IMR-90 (cell line): Measurements from ENCODE around the gene NFYB. TPM values are rescaled to one million over a fixed set of nuclear protein-coding genes. Genes with fewer than 3 reads are reported as not detected.

Experiments
- ATAC-seq: fragments of 200-7000 bp; cut with Tn5 transposase; 2 replicates; pipeline ENCODE4 v1.9.1; 2020; ENCODE audit warnings: low read depth, mild to moderate bottlenecking, moderate library complexity
- BruUV-seq: library from RNA; stranded (reverse); fragments of 400-500 nt; replicated peaks from 2 replicates; lab custom pipeline; 2021; lab: Mats Ljungman, UMichigan
- CTCF ChIA-PET: fragments of 300-600 bp; formaldehyde crosslinking; extraction: SDS; loops from one replicate; lab custom pipeline; 2021; ENCODE audit warnings: antibody characterized with exemption; lab: Yijun Ruan, JAX
- POLR2A ChIA-PET: fragments of 300-600 bp; sonication (Branson Sonifier 250); formaldehyde crosslinking; loops from one replicate; lab custom pipeline; 2022; ENCODE audit warnings: antibody characterized with exemption; ENCODE audit not compliant: unreplicated experiment; lab: Charles Lee
- DNase-seq: peaks from one replicate; pipeline ENCODE4 v3.0.0; 2013
- H2AFZ ChIP-seq: replicated peaks from 2 replicates; pipeline ENCODE3; 2013; ENCODE audit warnings: low read length, mild to moderate bottlenecking; ENCODE audit not compliant: poor library complexity
- H2AK5ac ChIP-seq: 2 replicates; pipeline ENCODE4 v1.6.1; 2013; ENCODE audit warnings: low read depth, low read length, inconsistent platforms
- H2AK9ac ChIP-seq: replicated peaks from 2 replicates; pipeline ENCODE3; 2013; ENCODE audit warnings: mild to moderate bottlenecking, low read depth, low read length, moderate library complexity; ENCODE audit not compliant: poor library complexity
- H2BK120ac ChIP-seq: 2 replicates; pipeline ENCODE4 v1.6.1; 2013; ENCODE audit warnings: low read depth, low read length, inconsistent platforms
- H2BK15ac ChIP-seq: 3 replicates; pipeline ENCODE4 v1.6.1; 2013; ENCODE audit warnings: low read depth, low read length, inconsistent platforms
- H2BK20ac ChIP-seq: 2 replicates; pipeline ENCODE4 v1.6.1; 2013; ENCODE audit warnings: low read depth, mild to moderate bottlenecking, inconsistent platforms, low read length, moderate library complexity
- H2BK5ac ChIP-seq: 2 replicates; pipeline ENCODE4 v1.6.1; 2013; ENCODE audit warnings: mild to moderate bottlenecking, low read depth, low read length, inconsistent platforms; ENCODE audit not compliant: poor library complexity, severe bottlenecking
- H3K14ac ChIP-seq: replicated peaks from 2 replicates; pipeline ENCODE4 v1.6.1; 2013; ENCODE audit warnings: low read depth, low read length, inconsistent platforms
- H3K18ac ChIP-seq: 2 replicates; pipeline ENCODE4 v1.6.1; 2013; ENCODE audit warnings: low read depth, low read length, control low read depth
- H3K23ac ChIP-seq: 2 replicates; pipeline ENCODE4 v1.6.1; 2013; ENCODE audit warnings: low read depth, low read length, inconsistent platforms
- H3K27ac ChIP-seq: 2 replicates; pipeline ENCODE4 v1.5.1; 2013; ENCODE audit warnings: mild to moderate bottlenecking, control low read depth, low read length; ENCODE audit not compliant: insufficient read depth
- H3K27me3 ChIP-seq: 2 replicates; pipeline ENCODE4 v1.6.1; 2013; ENCODE audit warnings: low read length; ENCODE audit not compliant: control insufficient read depth, insufficient read depth
- H3K36me3 ChIP-seq: 2 replicates; pipeline ENCODE4 v1.6.1; 2013; ENCODE audit warnings: low read length, mixed read lengths; ENCODE audit not compliant: control insufficient read depth, insufficient read depth
- H3K4ac ChIP-seq: 2 replicates; pipeline ENCODE4 v1.6.1; 2013; ENCODE audit warnings: low read depth, low read length, inconsistent platforms
- H3K4me1 ChIP-seq: 2 replicates; pipeline ENCODE4 v1.6.1; 2013; ENCODE audit warnings: low read length, mixed read lengths; ENCODE audit not compliant: control insufficient read depth, insufficient read depth
- H3K4me2 ChIP-seq: 2 replicates; pipeline ENCODE4 v1.6.1; 2013; ENCODE audit warnings: low read depth, mild to moderate bottlenecking, control low read depth, low read length, moderate library complexity
- H3K4me3 ChIP-seq: 2 replicates; pipeline ENCODE4 v1.5.1; 2013; ENCODE audit warnings: low read depth, mild to moderate bottlenecking, control low read depth, low read length, moderate library complexity; ENCODE audit not compliant: insufficient read depth
- H3K56ac ChIP-seq: 2 replicates; pipeline ENCODE4 v1.6.1; 2013; ENCODE audit warnings: low read length, inconsistent platforms; ENCODE audit not compliant: insufficient read depth; ENCODE audit errors: extremely low read depth
- H3K79me1 ChIP-seq, 2 experiments: 2 replicates each; pipeline ENCODE4 v1.6.1; 2013; ENCODE audit warnings: low read length in 2 of 2, inconsistent platforms in 1 of 2, low read depth in 1 of 2
- H3K9ac ChIP-seq: 2 replicates; pipeline ENCODE4 v1.6.1; 2013; ENCODE audit warnings: low read depth, low read length, control low read depth
- H3K9me1 ChIP-seq: 2 replicates; pipeline ENCODE4 v1.6.1; 2013; ENCODE audit warnings: low read length, inconsistent platforms; ENCODE audit not compliant: insufficient read depth
- H3K9me3 ChIP-seq: 2 replicates; pipeline ENCODE4 v1.6.1; 2013; ENCODE audit warnings: low read length; ENCODE audit not compliant: control insufficient read depth, insufficient read depth
- H4K20me1 ChIP-seq: 2 replicates; pipeline ENCODE4 v1.6.1; 2013; ENCODE audit warnings: low read length, inconsistent platforms; ENCODE audit not compliant: insufficient read depth
- H4K5ac ChIP-seq: 2 replicates; pipeline ENCODE4 v1.6.1; 2013; ENCODE audit warnings: mild to moderate bottlenecking, low read depth, low read length, control low read depth
- H4K8ac ChIP-seq, 2 experiments: 2 replicates each; pipeline ENCODE4 v1.6.1; 2013; ENCODE audit warnings: low read depth in 2 of 2, low read length in 2 of 2, control low read depth in 1 of 2, inconsistent platforms in 1 of 2
- H4K91ac ChIP-seq: 2 replicates; pipeline ENCODE4 v1.6.1; 2013; ENCODE audit warnings: low read depth, low read length, inconsistent platforms; ENCODE audit not compliant: insufficient read depth
- BHLHE40 ChIP-seq: fragments of 150-350 bp; IDR thresholded peaks from 2 replicates; pipeline ENCODE4 v1.6.1; 2016; ENCODE audit warnings: mild to moderate bottlenecking, low read depth, low read length
- CEBPB ChIP-seq: IDR thresholded peaks from 2 replicates; pipeline ENCODE4 v1.6.1; 2012; ENCODE audit warnings: low read depth, low read length, improper control_type of control experiment
- CHD1 ChIP-seq: IDR thresholded peaks from 2 replicates; pipeline ENCODE4 v1.6.1; 2012; ENCODE audit warnings: low read depth, low read length, improper control_type of control experiment
- CTCF ChIP-seq: conservative IDR thresholded peaks from 2 replicates; pipeline ENCODE4 v1.5.1; 2012; ENCODE audit warnings: mild to moderate bottlenecking, low read depth, low read length, improper control_type of control experiment
- ELK1 ChIP-seq: fragments of 150-350 bp; IDR thresholded peaks from 2 replicates; pipeline ENCODE4 v1.6.1; 2016; ENCODE audit warnings: low read depth, mild to moderate bottlenecking, low read length, moderate library complexity, borderline replicate concordance
- FOS ChIP-seq: fragments of 150-350 bp; IDR thresholded peaks from 2 replicates; pipeline ENCODE4 v1.6.1; 2016; ENCODE audit warnings: low read depth, low read length
- MAFK ChIP-seq: IDR thresholded peaks from 2 replicates; pipeline ENCODE4 v1.6.1; 2012; ENCODE audit warnings: low read depth, low read length, improper control_type of control experiment
- MAZ ChIP-seq: IDR thresholded peaks from 2 replicates; pipeline ENCODE4 v1.6.1; 2012; ENCODE audit warnings: low read depth, mild to moderate bottlenecking, low read length, improper control_type of control experiment, moderate library complexity, borderline replicate concordance
- MXI1 ChIP-seq: IDR thresholded peaks from 2 replicates; pipeline ENCODE4 v1.6.1; 2012; ENCODE audit warnings: low read depth, mild to moderate bottlenecking, low read length, moderate library complexity, borderline replicate concordance
- NFE2L2 ChIP-seq: fragments of 150-350 bp; IDR thresholded peaks from 2 replicates; pipeline ENCODE4 v1.6.1; 2016; ENCODE audit warnings: low read depth, mild to moderate bottlenecking, low read length
- POLR2A ChIP-seq: IDR thresholded peaks from 2 replicates; pipeline ENCODE4 v1.6.1; 2012; ENCODE audit warnings: mild to moderate bottlenecking, low read depth, low read length
- RAD21 ChIP-seq: IDR thresholded peaks from 2 replicates; pipeline ENCODE4 v1.6.1; 2012; ENCODE audit warnings: low read length, improper control_type of control experiment
- RCOR1 ChIP-seq: IDR thresholded peaks from 2 replicates; pipeline ENCODE4 v1.6.1; 2012; ENCODE audit warnings: mild to moderate bottlenecking, low read length, improper control_type of control experiment; ENCODE audit not compliant: insufficient replicate concordance
- SMC3 ChIP-seq: fragments of 150-350 bp; IDR thresholded peaks from 2 replicates; pipeline ENCODE4 v1.6.1; 2016; ENCODE audit warnings: low read depth, mild to moderate bottlenecking, antibody characterized with exemption, low read length, moderate library complexity
- dilution Hi-C: fragments of 300-500 bp; cut with HindIII; formaldehyde crosslinking; loops from one replicate; pipeline ENCODE4 v1.14.3; 2018; ENCODE audit warnings: low sequenced_read_pairs; ENCODE audit not compliant: unreplicated experiment
- in situ Hi-C: fragments of 300-500 bp; cut with MboI; formaldehyde crosslinking; loops from 3 replicates; pipeline ENCODE4 v1.14.3; 2019; ENCODE audit warnings: low sequenced_read_pairs, inconsistent platforms, mixed read lengths
- intact Hi-C: fragments of 100-400 bp; cut with micrococcal nuclease; formaldehyde crosslinking; loops from 2 replicates; pipeline ENCODE4 v1.10.0; 2022
- polyA plus RNA-seq, 3 experiments: library from polyadenylated mRNA; depleted of rRNA; stranded (reverse); fragments of >200 nt; gene quantifications; 2 replicates each; pipeline ENCODE4 v1.2.3, GENCODE V29; 2012; ENCODE audit warnings: low replicate concordance in 1 of 3
- total RNA-seq: library from RNA; depleted of rRNA; stranded (reverse); fragments of >200 nt; gene quantifications from 2 replicates; pipeline ENCODE4 v1.2.3, GENCODE V29; 2012
- TF ChIP-seq, protein P1 (sequence below): fragments of 150-350 bp; IDR thresholded peaks from 2 replicates; pipeline ENCODE4 v1.6.1; 2017; ENCODE audit warnings: mild to moderate bottlenecking, antibody characterized with exemption, low read length, low read depth

NFYB gene
- total and polyA plus RNA-seq, 2 of the 4 experiments (the other 2 are of a cell fraction) = 22.2 to 28.4 TPM

GRCh38 chr12:104115587-104115975, 22.4 kb downstream of the NFYB start:
- DNase-seq = no peak

More at GRCh38 chr12:104115587-104115975, 22.4 kb downstream of the NFYB start:
- H3K56ac ChIP-seq = no peak overlapping the region
- H3K4me2 ChIP-seq = no peak overlapping the region
- H2BK20ac ChIP-seq = no peak overlapping the region
- H3K14ac ChIP-seq = no peak overlapping the region
- no peak overlapping the region for H2BK15ac ChIP-seq
- H3K4ac ChIP-seq = no peak overlapping the region
- H4K91ac ChIP-seq = no peak overlapping the region
- dilution Hi-C loops (no loop called here), intact Hi-C loops (no loop called here), in situ Hi-C loops (no loop called here)
- H3K9me3 ChIP-seq = no peaks in the 10 kb centered on the region
- H4K20me1 ChIP-seq = no peaks in the 10 kb centered on the region
- ChIA-PET CTCF (no interaction called here), POLR2A (interaction anchor here (0.6 kb wide), 1 partner anchor 23 kb away, joined by 7 read pairs; no protein-coding TSS in a partner anchor)
- no peak overlapping the region for H3K4me3 ChIP-seq
- no peak for ATAC-seq
- H2AFZ ChIP-seq = no peak overlapping the region
- H2AK5ac ChIP-seq = no peak overlapping the region
- no peak overlapping the region; the same call in 1 of the 2 replicates for H4K5ac ChIP-seq
- peak overlapping the region; percentile 75; the same call in 1 of the 2 replicates for H3K23ac ChIP-seq
- H3K9ac ChIP-seq = no peak overlapping the region
- no peaks in the 10 kb centered on the region for H3K27me3 ChIP-seq
- peaks cover 2% of the 10 kb centered on the region; the same call in 1 of the 2 replicates for H3K9me1 ChIP-seq
- H3K36me3 ChIP-seq = peaks cover 11% of the 10 kb centered on the region
- BruUV-seq = no TSS peak
- H2AK9ac ChIP-seq = no peak overlapping the region
- peaks cover 5% of the 10 kb centered on the region; the same call in 1 of the 2 replicates for H3K4me1 ChIP-seq
- H2BK120ac ChIP-seq = no peak overlapping the region
- H4K8ac ChIP-seq = peak overlapping the region in 1 of 2 experiments; percentile 66; a peak in 1 of 4 replicates
- H2BK5ac ChIP-seq = peak overlapping the region; percentile 67
- peaks cover 4 to 28% of the 10 kb centered on the region in 2 experiments; a peak in 3 of 4 replicates for H3K79me1 ChIP-seq
- TF ChIP-seq RAD21 = no peak
- TF ChIP-seq NFE2L2 = no peak
- no peak for TF ChIP-seq MXI1
- TF ChIP-seq MAZ = no peak
- TF ChIP-seq FOS = no peak
- no peak for TF ChIP-seq CHD1
- no peak for TF ChIP-seq SMC3
- no peak for TF ChIP-seq MAFK
- TF ChIP-seq CEBPB = no peak
- TF ChIP-seq POLR2A = no peak
- no peak for TF ChIP-seq BHLHE40
- TF ChIP-seq CTCF = no peak
- TF ChIP-seq, protein P1, sequence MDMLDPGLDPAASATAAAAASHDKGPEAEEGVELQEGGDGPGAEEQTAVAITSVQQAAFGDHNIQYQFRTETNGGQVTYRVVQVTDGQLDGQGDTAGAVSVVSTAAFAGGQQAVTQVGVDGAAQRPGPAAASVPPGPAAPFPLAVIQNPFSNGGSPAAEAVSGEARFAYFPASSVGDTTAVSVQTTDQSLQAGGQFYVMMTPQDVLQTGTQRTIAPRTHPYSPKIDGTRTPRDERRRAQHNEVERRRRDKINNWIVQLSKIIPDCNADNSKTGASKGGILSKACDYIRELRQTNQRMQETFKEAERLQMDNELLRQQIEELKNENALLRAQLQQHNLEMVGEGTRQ = no peak
- TF ChIP-seq RCOR1 = no peak
- TF ChIP-seq ELK1 = no peak
- H3K18ac ChIP-seq = no peak overlapping the region
- H3K27ac ChIP-seq = no peak overlapping the region
